EH (cell line): ENCODE data around the gene STAT4.

ENCODE experiments used
- DNase-seq: peaks from one replicate; pipeline ENCODE4 v3.0.0-alpha.2; 2015; ENCODE audit warnings: low read depth

The STAT4 gene

GRCh38 chr2:191041418-191042161 lies 109.2 kb downstream of the STAT4 start:
- DNase-seq, result peak; percentile 53

- DNase-seq, result no peak
Observed at GRCh38 chr2:191039616-191040015, 111.2 kb downstream of the STAT4 start.

GRCh38 chr2:191038741-191039140 lies 112.1 kb downstream of the STAT4 start:
- peak; percentile 58 for DNase-seq

GRCh38 chr2:191038241-191038725 lies 112.5 kb downstream of the STAT4 start:
- peak; percentile 83 for DNase-seq

GRCh38 chr2:191037351-191037750 lies 113.4 kb downstream of the STAT4 start:
- DNase-seq, result no peak

- DNase-seq, result no peak
Observed at GRCh38 chr2:191036363-191036762, 114.4 kb downstream of the STAT4 start.

- DNase-seq, result no peak
Observed at GRCh38 chr2:191032588-191033429, 118.0 kb downstream of the STAT4 start.

GRCh38 chr2:191031256-191031655 lies 119.5 kb downstream of the STAT4 start:
- DNase-seq, result no peak

- peak; percentile 55 for DNase-seq
Observed at GRCh38 chr2:191030521-191031154, 120.2 kb downstream of the STAT4 start.

- DNase-seq, result no peak
Observed at GRCh38 chr2:191029280-191029950, 121.4 kb downstream of the STAT4 start.

GRCh38 chr2:191026377-191026776 lies 124.4 kb downstream of the STAT4 start:
- no peak for DNase-seq

- DNase-seq, result no peak
Observed at GRCh38 chr2:191025135-191025534, 125.7 kb downstream of the STAT4 start.

GRCh38 chr2:191023235-191023679 lies 127.5 kb downstream of the STAT4 start:
- no peak for DNase-seq

GRCh38 chr2:191020742-191021381 lies 129.9 kb downstream of the STAT4 start:
- DNase-seq, result peak; percentile 91

- DNase-seq, result peak; percentile 97
Observed at GRCh38 chr2:191020221-191020741, 130.5 kb downstream of the STAT4 start.

- DNase-seq, result no peak
Observed at GRCh38 chr2:191019376-191019775, 131.4 kb downstream of the STAT4 start.

- DNase-seq, result no peak
Observed at GRCh38 chr2:191018643-191019119, 132.1 kb downstream of the STAT4 start.

- no peak for DNase-seq
Observed at GRCh38 chr2:191018048-191018447, 132.7 kb downstream of the STAT4 start.

- no peak for DNase-seq
Observed at GRCh38 chr2:191015831-191016230, 135.0 kb downstream of the STAT4 start.

GRCh38 chr2:191015239-191015638 lies 135.6 kb downstream of the STAT4 start:
- DNase-seq, result no peak

- no peak for DNase-seq
Observed at GRCh38 chr2:191014653-191015020, 136.2 kb downstream of the STAT4 start.
